ENCODE results near the gene MAFG. TPM values are rescaled to one million over a fixed set of nuclear protein-coding genes. Genes with fewer than 3 reads are reported as not detected.

MAFG gene
- total and polyA plus RNA-seq, 2 of the 13 experiments (the other 11 are each of a cell fraction or from before 2014, with no cell fraction given) = 14.5 to 20.0 TPM

DNA sequence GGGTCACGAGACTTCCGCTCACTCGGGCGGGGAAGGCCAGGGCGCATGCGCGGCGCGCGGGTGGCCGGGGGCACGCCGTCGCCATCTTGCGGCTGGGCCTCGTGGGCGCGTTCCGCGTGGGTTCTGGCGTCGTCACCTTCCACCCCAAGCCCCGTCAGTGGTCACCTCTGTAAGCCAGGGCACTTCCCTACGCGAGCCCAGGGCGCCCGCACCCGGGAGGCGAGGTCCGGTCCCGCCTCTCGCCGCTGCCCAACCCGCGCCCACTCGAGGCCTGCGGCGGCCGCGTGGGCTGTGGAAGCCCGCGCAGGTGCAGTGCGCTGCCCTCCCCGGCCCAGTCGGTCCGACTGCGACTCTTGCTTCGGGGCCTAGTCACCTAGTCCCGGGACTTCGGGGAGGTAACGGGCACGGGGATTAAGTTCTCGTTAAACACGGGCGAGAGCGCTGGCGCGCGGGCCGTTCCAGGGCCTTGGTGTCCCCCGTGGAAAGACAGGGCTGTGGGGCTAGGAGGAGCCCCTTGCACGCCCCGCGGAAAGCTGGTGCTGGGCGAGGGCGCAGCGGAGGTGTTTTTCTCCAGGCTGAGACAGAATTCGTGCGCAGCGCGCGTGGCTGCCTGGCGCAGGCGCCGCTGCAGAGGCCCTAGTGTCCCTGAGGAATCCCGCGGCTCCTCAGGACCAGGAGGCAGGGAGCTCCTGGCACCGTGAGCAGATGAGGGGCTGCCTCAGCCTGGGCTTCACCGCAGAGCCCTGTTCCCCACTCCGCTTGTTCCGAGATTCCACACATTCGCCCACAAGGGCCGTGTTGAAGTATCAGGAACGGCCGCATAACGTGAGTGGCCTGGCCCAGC lies 55.9 kb downstream of the MAFG start (continued):
- TF ChIP-seq, protein P1, sequence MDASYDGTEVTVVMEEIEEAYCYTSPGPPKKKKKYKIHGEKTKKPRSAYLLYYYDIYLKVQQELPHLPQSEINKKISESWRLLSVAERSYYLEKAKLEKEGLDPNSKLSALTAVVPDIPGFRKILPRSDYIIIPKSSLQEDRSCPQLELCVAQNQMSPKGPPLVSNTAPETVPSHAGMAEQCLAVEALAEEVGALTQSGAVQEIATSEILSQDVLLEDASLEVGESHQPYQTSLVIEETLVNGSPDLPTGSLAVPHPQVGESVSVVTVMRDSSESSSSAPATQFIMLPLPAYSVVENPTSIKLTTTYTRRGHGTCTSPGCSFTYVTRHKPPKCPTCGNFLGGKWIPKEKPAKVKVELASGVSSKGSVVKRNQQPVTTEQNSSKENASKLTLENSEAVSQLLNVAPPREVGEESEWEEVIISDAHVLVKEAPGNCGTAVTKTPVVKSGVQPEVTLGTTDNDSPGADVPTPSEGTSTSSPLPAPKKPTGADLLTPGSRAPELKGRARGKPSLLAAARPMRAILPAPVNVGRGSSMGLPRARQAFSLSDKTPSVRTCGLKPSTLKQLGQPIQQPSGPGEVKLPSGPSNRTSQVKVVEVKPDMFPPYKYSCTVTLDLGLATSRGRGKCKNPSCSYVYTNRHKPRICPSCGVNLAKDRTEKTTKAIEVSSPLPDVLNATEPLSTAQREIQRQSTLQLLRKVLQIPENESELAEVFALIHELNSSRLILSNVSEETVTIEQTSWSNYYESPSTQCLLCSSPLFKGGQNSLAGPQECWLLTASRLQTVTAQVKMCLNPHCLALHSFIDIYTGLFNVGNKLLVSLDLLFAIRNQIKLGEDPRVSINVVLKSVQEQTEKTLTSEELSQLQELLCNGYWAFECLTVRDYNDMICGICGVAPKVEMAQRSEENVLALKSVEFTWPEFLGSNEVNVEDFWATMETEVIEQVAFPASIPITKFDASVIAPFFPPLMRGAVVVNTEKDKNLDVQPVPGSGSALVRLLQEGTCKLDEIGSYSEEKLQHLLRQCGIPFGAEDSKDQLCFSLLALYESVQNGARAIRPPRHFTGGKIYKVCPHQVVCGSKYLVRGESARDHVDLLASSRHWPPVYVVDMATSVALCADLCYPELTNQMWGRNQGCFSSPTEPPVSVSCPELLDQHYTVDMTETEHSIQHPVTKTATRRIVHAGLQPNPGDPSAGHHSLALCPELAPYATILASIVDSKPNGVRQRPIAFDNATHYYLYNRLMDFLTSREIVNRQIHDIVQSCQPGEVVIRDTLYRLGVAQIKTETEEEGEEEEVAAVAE (CRISPR knock-in tag; IDR thresholded peaks at IDR 0.05; ENCODE audit: borderline replicate concordance) = 0 out of 2 replicates have a peak, but pooled peaks have one; percentile 15
- TF ChIP-seq KAT8 (CRISPR knock-in tag; IDR thresholded peaks at IDR 0.05) (peak; percentile 81), REL (CRISPR knock-in tag; conservative IDR thresholded peaks at IDR 0.05) (peak; percentile 98), ZNF674 (CRISPR knock-in tag; IDR thresholded peaks at IDR 0.05; ENCODE audit: low read depth) (no peak; the same call in 1 of the 2 replicates), ZNF572 (CRISPR knock-in tag; IDR thresholded peaks at IDR 0.05) (0 out of 2 replicates have a peak, but pooled peaks have one; percentile 14), ELF1 (CRISPR knock-in tag; IDR thresholded peaks at IDR 0.05) (peak; percentile 93)
- TF ChIP-seq, protein P2, sequence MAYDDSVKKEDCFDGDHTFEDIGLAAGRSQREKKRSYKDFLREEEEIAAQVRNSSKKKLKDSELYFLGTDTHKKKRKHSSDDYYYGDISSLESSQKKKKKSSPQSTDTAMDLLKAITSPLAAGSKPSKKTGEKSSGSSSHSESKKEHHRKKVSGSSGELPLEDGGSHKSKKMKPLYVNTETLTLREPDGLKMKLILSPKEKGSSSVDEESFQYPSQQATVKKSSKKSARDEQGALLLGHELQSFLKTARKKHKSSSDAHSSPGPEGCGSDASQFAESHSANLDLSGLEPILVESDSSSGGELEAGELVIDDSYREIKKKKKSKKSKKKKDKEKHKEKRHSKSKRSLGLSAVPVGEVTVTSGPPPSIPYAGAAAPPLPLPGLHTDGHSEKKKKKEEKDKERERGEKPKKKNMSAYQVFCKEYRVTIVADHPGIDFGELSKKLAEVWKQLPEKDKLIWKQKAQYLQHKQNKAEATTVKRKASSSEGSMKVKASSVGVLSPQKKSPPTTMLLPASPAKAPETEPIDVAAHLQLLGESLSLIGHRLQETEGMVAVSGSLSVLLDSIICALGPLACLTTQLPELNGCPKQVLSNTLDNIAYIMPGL (CRISPR knock-in tag; IDR thresholded peaks at IDR 0.05; ENCODE audit: borderline replicate concordance in 1 of 2, low read depth in 1 of 2) = peak; percentile 81 to 97; a peak in 3 of 4 replicates
- TF ChIP-seq, protein P3, sequence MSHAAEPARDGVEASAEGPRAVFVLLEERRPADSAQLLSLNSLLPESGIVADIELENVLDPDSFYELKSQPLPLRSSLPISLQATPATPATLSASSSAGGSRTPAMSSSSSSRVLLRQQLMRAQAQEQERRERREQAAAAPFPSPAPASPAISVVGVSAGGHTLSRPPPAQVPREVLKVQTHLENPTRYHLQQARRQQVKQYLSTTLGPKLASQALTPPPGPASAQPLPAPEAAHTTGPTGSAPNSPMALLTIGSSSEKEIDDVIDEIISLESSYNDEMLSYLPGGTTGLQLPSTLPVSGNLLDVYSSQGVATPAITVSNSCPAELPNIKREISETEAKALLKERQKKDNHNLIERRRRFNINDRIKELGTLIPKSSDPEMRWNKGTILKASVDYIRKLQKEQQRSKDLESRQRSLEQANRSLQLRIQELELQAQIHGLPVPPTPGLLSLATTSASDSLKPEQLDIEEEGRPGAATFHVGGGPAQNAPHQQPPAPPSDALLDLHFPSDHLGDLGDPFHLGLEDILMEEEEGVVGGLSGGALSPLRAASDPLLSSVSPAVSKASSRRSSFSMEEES (CRISPR knock-in tag; IDR thresholded peaks at IDR 0.05) = peak; percentile 97
- TF ChIP-seq, protein P4, sequence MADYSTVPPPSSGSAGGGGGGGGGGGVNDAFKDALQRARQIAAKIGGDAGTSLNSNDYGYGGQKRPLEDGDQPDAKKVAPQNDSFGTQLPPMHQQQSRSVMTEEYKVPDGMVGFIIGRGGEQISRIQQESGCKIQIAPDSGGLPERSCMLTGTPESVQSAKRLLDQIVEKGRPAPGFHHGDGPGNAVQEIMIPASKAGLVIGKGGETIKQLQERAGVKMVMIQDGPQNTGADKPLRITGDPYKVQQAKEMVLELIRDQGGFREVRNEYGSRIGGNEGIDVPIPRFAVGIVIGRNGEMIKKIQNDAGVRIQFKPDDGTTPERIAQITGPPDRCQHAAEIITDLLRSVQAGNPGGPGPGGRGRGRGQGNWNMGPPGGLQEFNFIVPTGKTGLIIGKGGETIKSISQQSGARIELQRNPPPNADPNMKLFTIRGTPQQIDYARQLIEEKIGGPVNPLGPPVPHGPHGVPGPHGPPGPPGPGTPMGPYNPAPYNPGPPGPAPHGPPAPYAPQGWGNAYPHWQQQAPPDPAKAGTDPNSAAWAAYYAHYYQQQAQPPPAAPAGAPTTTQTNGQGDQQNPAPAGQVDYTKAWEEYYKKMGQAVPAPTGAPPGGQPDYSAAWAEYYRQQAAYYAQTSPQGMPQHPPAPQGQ (CRISPR knock-in tag; IDR thresholded peaks at IDR 0.05; ENCODE audit: borderline replicate concordance) = peak; percentile 45; the same call in 1 of the 2 replicates
- TF ChIP-seq, protein P5, sequence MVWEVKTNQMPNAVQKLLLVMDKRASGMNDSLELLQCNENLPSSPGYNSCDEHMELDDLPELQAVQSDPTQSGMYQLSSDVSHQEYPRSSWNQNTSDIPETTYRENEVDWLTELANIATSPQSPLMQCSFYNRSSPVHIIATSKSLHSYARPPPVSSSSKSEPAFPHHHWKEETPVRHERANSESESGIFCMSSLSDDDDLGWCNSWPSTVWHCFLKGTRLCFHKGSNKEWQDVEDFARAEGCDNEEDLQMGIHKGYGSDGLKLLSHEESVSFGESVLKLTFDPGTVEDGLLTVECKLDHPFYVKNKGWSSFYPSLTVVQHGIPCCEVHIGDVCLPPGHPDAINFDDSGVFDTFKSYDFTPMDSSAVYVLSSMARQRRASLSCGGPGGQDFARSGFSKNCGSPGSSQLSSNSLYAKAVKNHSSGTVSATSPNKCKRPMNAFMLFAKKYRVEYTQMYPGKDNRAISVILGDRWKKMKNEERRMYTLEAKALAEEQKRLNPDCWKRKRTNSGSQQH (CRISPR knock-in tag; IDR thresholded peaks at IDR 0.05; ENCODE audit: low read depth) = 0 out of 2 replicates have a peak, but pooled peaks have one; percentile 38
- TF ChIP-seq, protein P6, sequence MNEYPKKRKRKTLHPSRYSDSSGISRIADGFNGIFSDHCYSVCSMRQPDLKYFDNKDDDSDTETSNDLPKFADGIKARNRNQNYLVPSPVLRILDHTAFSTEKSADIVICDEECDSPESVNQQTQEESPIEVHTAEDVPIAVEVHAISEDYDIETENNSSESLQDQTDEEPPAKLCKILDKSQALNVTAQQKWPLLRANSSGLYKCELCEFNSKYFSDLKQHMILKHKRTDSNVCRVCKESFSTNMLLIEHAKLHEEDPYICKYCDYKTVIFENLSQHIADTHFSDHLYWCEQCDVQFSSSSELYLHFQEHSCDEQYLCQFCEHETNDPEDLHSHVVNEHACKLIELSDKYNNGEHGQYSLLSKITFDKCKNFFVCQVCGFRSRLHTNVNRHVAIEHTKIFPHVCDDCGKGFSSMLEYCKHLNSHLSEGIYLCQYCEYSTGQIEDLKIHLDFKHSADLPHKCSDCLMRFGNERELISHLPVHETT (CRISPR knock-in tag; conservative IDR thresholded peaks at IDR 0.05) = peak; percentile 95; the same call in 1 of the 2 replicates

All from HepG2 (cell line).